H1 (cell line): Measurements from ENCODE around the gene FRMD7.
"Not testable (repeated sequence)": the region's sequence is repeated elsewhere in the genome, so short reads cannot be mapped to it uniquely, and the experiment has no call there.

ENCODE experiments used
- BRCA1 ChIP-seq: IDR thresholded peaks from 2 replicates; pipeline ENCODE4 v1.6.1; 2012; ENCODE audit warnings: low read depth, low read length, improper control_type of control experiment
- CHD2 ChIP-seq: IDR thresholded peaks from 2 replicates; pipeline ENCODE4 v1.6.1; 2012; ENCODE audit warnings: low read length, improper control_type of control experiment
- GTF2F1 ChIP-seq: IDR thresholded peaks from 2 replicates; pipeline ENCODE4 v1.6.1; 2012; ENCODE audit warnings: low read depth, low read length, improper control_type of control experiment, borderline replicate concordance
- HDAC2 ChIP-seq, 2 experiments: fragments of 300-600 bp in 1 of 2; sonication (generic) in 1 of 2; IDR thresholded peaks; 2 replicates each; pipeline ENCODE4 v1.6.1; 2011 to 2012; ENCODE audit warnings: low read depth in 2 of 2, low read length in 2 of 2, mild to moderate bottlenecking in 2 of 2, moderate library complexity in 2 of 2, borderline replicate concordance in 1 of 2, inconsistent platforms in 1 of 2
- POLR2A ChIP-seq, 2 experiments: IDR thresholded peaks; 1 replicate in 1 of 2; 2 replicates in 1 of 2; pipeline ENCODE4 v1.6.1; 2011; ENCODE audit warnings: low read depth in 2 of 2, low read length in 2 of 2, mild to moderate bottlenecking in 2 of 2; ENCODE audit errors: control extremely low read depth in 1 of 2
- SP4 ChIP-seq: IDR thresholded peaks from 2 replicates; pipeline ENCODE4 v1.6.1; 2012; ENCODE audit warnings: low read length, inconsistent platforms
- SRF ChIP-seq: IDR thresholded peaks from 2 replicates; pipeline ENCODE4 v1.6.1; 2011; ENCODE audit warnings: mild to moderate bottlenecking, low read depth, low read length, moderate library complexity
- TF ChIP-seq, protein P1 (sequence below), 3 experiments: IDR thresholded peaks; 1 replicate in 2 of 3; 2 replicates in 1 of 3; pipeline versions ENCODE4 v1.5.1 to v1.6.1; 2011; ENCODE audit warnings: low read length in 3 of 3, mild to moderate bottlenecking in 3 of 3, inconsistent platforms in 2 of 3, low read depth in 1 of 3, moderate library complexity in 1 of 3; ENCODE audit not compliant: insufficient read depth in 1 of 3; ENCODE audit errors: control extremely low read depth in 1 of 3
- TF ChIP-seq, protein P2 (sequence below): IDR thresholded peaks from 2 replicates; pipeline ENCODE4 v1.6.1; 2012; ENCODE audit warnings: inconsistent platforms
- TF ChIP-seq, protein P3 (sequence below): IDR thresholded peaks from 2 replicates; pipeline ENCODE4 v1.6.1; 2012; ENCODE audit warnings: low read length, inconsistent platforms

DNA sequence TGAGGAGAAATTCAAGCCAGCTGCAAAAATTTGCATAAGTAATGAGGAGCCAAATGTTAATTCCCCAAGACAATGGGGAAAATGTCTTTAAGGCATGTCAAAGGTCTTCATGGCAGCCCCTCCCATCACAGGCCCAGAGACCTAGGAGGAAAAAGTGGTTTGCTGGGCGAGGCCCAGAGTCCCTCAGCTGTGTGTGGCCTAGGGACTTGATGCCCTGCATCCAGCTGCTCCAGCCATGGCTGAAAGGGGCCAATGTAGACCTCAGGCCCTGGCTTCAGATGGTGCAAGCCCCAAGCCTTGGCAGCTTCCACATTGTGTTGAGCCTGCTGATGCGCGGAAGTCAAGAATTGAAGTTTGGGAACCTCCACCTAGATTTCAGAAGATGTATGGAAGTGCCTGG is 35.3 kb upstream of the FRMD7 start:
- TF ChIP-seq GTF2F1; HDAC2 (IDR thresholded peaks at IDR 0.05; ENCODE audit: borderline replicate concordance in 1 of 2, low read depth in 2 of 2, low read length in 2 of 2); SRF; POLR2A (IDR thresholded peaks at IDR 0.05; ENCODE audit: control extremely low read depth in 1 of 2, low read depth in 2 of 2, low read length in 2 of 2); CHD2; BRCA1; SP4: not testable (repeated sequence)
- TF ChIP-seq, protein P1, sequence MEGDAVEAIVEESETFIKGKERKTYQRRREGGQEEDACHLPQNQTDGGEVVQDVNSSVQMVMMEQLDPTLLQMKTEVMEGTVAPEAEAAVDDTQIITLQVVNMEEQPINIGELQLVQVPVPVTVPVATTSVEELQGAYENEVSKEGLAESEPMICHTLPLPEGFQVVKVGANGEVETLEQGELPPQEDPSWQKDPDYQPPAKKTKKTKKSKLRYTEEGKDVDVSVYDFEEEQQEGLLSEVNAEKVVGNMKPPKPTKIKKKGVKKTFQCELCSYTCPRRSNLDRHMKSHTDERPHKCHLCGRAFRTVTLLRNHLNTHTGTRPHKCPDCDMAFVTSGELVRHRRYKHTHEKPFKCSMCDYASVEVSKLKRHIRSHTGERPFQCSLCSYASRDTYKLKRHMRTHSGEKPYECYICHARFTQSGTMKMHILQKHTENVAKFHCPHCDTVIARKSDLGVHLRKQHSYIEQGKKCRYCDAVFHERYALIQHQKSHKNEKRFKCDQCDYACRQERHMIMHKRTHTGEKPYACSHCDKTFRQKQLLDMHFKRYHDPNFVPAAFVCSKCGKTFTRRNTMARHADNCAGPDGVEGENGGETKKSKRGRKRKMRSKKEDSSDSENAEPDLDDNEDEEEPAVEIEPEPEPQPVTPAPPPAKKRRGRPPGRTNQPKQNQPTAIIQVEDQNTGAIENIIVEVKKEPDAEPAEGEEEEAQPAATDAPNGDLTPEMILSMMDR (IDR thresholded peaks at IDR 0.05; ENCODE audit: control extremely low read depth in 1 of 3, insufficient read depth in 1 of 3, low read depth in 1 of 3, low read length in 3 of 3): not testable (repeated sequence)
- TF ChIP-seq, protein P2, sequence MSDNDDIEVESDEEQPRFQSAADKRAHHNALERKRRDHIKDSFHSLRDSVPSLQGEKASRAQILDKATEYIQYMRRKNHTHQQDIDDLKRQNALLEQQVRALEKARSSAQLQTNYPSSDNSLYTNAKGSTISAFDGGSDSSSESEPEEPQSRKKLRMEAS: not testable (repeated sequence)
- TF ChIP-seq, protein P3, sequence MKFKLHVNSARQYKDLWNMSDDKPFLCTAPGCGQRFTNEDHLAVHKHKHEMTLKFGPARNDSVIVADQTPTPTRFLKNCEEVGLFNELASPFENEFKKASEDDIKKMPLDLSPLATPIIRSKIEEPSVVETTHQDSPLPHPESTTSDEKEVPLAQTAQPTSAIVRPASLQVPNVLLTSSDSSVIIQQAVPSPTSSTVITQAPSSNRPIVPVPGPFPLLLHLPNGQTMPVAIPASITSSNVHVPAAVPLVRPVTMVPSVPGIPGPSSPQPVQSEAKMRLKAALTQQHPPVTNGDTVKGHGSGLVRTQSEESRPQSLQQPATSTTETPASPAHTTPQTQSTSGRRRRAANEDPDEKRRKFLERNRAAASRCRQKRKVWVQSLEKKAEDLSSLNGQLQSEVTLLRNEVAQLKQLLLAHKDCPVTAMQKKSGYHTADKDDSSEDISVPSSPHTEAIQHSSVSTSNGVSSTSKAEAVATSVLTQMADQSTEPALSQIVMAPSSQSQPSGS: not testable (repeated sequence)
